ENCODE data around the gene MAP1S.

Gene MAP1S

DNA sequence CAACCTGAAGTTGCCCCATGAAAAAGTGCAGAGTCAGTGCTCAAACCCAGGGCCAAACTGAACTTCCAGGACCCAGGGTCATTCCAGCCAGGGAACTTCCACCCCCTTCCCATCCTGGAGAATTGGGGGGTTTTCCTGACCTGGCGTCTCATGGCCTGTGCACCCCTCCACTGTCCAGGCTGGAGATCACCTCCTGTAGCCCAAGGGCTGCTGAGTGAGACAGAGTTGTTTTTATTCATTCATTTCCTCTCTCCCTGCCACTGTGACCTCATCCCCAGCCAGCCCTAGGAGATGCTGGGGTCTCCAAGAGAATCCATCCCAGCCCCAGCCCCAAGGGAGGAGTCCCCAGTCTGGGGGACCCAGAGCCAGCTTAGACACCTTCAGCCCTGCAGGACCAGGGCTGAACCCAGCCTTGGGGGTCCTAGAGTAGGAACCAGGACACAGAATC lies 36.2 kb downstream of the MAP1S start:
- H3K27ac ChIP-seq (ENCODE audit: low read depth, low read length) = no peak overlapping the region
- no peaks in the 10 kb centered on the region for H3K9me3 ChIP-seq (ENCODE audit: low read length)
- H3K9ac ChIP-seq (ENCODE audit: low read length) = no peak overlapping the region
- no peaks in the 10 kb centered on the region for H3K27me3 ChIP-seq (ENCODE audit: control insufficient read depth in 1 of 2, insufficient read depth in 2 of 2, low read length in 2 of 2)
- H3K4me1 ChIP-seq (ENCODE audit: insufficient read depth, low read length) = peaks cover 7% of the 10 kb centered on the region
- no peak overlapping the region for H3K4me3 ChIP-seq (ENCODE audit: low read depth in 1 of 2, low read length in 2 of 2)
- H3K36me3 ChIP-seq (ENCODE audit: insufficient read depth, low read length) = no peaks in the 10 kb centered on the region

DNA sequence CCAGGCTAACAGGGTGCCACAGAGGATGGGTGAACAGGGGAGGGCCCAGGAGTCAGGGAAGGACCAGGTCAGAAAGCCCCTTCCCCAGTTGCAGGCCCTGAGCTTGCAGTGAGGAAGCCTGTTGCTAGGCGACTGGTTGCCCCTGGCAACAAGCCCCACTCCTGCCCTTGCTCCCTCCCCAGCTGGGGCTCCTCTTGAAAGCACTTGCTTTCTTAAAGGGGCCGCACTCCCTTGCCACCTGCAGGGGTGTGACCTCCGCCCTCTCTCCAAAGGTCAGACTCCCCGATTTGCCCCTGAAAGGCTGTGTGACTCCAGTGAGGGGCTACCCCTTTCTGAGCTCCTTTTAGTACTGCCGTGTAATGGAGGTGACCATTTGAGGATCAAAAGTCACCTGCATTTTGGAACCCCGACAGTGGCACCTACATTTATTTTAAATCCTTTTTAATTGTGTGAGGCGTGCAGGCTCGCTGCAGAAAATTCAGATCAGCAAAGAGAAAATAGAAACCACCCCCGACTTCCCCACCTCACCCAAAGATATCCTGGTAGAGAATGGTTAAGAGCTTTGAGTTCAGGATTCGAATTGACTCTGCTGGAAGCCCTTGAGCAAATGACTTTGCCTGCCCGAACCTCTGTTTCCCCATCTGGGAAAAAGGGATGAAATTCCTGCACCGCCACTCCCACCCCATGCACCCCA lies 36.8 kb downstream of the MAP1S start:
- Histone ChIP-seq H3K27ac (ENCODE audit: low read depth, low read length) (no peak overlapping the region), H3K4me3 (ENCODE audit: low read depth in 1 of 2, low read length in 2 of 2) (no peak overlapping the region), H3K9ac (ENCODE audit: low read length) (no peak overlapping the region), H3K27me3 (ENCODE audit: control insufficient read depth in 1 of 2, insufficient read depth in 2 of 2, low read length in 2 of 2) (no peaks in the 10 kb centered on the region), H3K9me3 (ENCODE audit: low read length) (no peaks in the 10 kb centered on the region), H3K4me1 (ENCODE audit: insufficient read depth, low read length) (peaks cover 7% of the 10 kb centered on the region), H3K36me3 (ENCODE audit: insufficient read depth, low read length) (no peaks in the 10 kb centered on the region)

DNA sequence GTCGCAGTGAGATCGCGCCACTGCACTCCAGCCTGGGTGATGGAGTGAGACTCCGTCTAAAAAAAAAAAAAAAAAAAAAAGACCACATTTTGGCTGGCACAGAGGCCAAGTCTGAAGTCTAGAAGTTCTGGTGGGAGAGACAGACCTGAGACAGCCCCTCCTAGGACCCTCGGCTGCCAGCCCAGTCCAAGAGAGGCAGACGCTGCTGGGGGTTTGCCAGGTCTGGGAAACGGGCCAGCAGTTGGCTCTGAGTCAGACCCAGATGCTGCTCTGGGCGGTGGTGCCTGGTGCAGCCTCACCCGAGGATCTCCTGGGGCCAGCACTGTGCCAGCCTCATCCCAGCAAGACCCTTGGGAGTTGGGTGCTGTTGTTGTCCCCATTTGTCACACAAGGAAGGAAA lies 37.8 kb downstream of the MAP1S start:
- H3K9me3 ChIP-seq (ENCODE audit: low read length) = no peaks in the 10 kb centered on the region
- H3K36me3 ChIP-seq (ENCODE audit: insufficient read depth, low read length) = no peaks in the 10 kb centered on the region
- H3K4me3 ChIP-seq (ENCODE audit: low read depth in 1 of 2, low read length in 2 of 2) = no peak overlapping the region
- peaks cover 7% of the 10 kb centered on the region for H3K4me1 ChIP-seq (ENCODE audit: insufficient read depth, low read length)
- peak overlapping the region; percentile 3 for H3K27ac ChIP-seq (ENCODE audit: low read depth, low read length)
- no peak overlapping the region for H3K9ac ChIP-seq (ENCODE audit: low read length)
- H3K27me3 ChIP-seq (ENCODE audit: control insufficient read depth in 1 of 2, insufficient read depth in 2 of 2, low read length in 2 of 2) = no peaks in the 10 kb centered on the region

DNA sequence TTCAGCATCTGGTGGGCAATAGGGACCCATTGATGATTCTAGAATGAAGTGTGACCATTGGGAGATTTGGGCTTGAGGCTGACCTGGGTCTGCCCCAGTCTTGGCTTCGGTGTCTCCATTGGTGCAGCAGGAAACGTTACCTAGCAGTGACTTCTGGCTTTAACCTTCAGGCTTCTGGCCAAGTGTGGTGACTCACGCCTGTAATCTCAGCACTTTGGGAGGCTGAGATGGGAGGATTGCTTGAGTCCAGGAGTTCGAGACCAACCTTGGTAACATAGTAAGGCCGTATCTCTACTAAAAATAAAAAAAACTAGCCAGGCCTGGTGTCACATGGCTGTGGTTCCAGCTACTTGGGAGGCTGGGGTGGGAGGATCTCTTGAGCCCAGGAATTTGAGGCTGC lies 39.2 kb downstream of the MAP1S start:
- no peaks in the 10 kb centered on the region for H3K27me3 ChIP-seq (ENCODE audit: control insufficient read depth in 1 of 2, insufficient read depth in 2 of 2, low read length in 2 of 2)
- H3K9me3 ChIP-seq (ENCODE audit: low read length) = no peaks in the 10 kb centered on the region
- H3K4me1 ChIP-seq (ENCODE audit: insufficient read depth, low read length) = peaks cover 7% of the 10 kb centered on the region
- no peak overlapping the region for H3K9ac ChIP-seq (ENCODE audit: low read length)
- no peaks in the 10 kb centered on the region for H3K36me3 ChIP-seq (ENCODE audit: insufficient read depth, low read length)
- no peak overlapping the region for H3K27ac ChIP-seq (ENCODE audit: low read depth, low read length)
- H3K4me3 ChIP-seq (ENCODE audit: low read depth in 1 of 2, low read length in 2 of 2) = no peak overlapping the region

DNA sequence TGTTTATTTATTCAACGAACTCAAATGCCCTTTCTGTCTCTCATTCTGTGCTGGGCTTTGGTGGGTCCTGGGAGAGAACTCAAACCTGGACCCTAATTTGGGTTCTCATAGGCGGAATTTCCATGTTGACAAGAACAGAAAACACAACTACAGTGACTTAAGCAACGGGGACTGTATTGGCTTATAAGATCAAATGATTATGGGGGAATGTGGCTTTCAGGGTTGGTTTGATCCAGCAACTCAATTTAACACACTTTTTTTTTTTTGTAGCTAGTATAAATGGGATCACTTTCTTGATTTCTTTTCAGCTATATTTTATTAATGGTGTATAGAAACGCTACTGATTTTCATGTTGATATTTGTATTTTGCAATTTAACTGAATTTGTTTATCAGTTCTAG lies 41.9 kb downstream of the MAP1S start:
- H3K4me1 ChIP-seq (ENCODE audit: insufficient read depth, low read length) = peaks cover 7% of the 10 kb centered on the region
- no peak overlapping the region for H3K4me3 ChIP-seq (ENCODE audit: low read depth in 1 of 2, low read length in 2 of 2)
- no peaks in the 10 kb centered on the region for H3K36me3 ChIP-seq (ENCODE audit: insufficient read depth, low read length)
- H3K27ac ChIP-seq (ENCODE audit: low read depth, low read length) = no peak overlapping the region
- no peaks in the 10 kb centered on the region for H3K27me3 ChIP-seq (ENCODE audit: control insufficient read depth in 1 of 2, insufficient read depth in 2 of 2, low read length in 2 of 2)
- no peaks in the 10 kb centered on the region for H3K9me3 ChIP-seq (ENCODE audit: low read length)
- H3K9ac ChIP-seq (ENCODE audit: low read length) = no peak overlapping the region

DNA sequence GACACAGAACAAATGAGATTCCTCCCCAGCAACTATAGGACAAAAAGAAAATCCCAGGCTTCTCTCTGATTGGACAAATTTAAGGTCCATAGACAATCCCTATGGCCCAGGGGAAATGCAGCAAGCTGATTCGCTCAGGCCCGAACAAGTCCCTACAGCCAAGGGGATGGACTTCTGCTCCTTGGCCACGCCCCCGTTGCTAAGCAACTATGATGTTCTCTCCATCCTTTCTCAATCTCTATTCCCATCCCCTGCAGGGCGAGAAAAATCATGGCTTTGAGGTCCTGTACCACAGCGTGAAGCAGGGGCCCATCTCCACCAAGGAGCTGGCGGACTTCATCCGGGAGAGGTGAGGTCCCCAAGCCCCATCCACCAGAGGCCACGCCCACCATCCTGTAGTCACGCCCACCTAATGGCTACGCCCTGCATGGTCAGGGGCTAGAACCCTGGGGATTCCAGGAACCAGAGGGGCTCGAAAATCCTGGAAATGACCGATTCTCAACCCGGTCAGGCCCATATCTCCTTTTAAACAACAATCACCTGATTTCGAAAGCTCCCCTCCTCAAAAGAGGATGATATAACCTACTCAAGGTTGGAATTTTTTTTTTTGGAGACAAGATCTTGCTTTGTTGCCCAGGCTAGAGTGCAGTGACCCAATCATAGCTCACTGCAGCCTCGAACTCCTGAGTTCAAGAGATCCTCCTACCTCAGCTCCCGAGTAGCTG lies 43.4 kb downstream of the MAP1S start:
- Histone ChIP-seq H3K4me3 (ENCODE audit: low read depth in 1 of 2, low read length in 2 of 2) (no peak overlapping the region), H3K9me3 (ENCODE audit: low read length) (no peaks in the 10 kb centered on the region), H3K4me1 (ENCODE audit: insufficient read depth, low read length) (peaks cover 8% of the 10 kb centered on the region), H3K27ac (ENCODE audit: low read depth, low read length) (no peak overlapping the region), H3K27me3 (ENCODE audit: control insufficient read depth in 1 of 2, insufficient read depth in 2 of 2, low read length in 2 of 2) (no peaks in the 10 kb centered on the region), H3K9ac (ENCODE audit: low read length) (no peak overlapping the region), H3K36me3 (ENCODE audit: insufficient read depth, low read length) (no peaks in the 10 kb centered on the region)

DNA sequence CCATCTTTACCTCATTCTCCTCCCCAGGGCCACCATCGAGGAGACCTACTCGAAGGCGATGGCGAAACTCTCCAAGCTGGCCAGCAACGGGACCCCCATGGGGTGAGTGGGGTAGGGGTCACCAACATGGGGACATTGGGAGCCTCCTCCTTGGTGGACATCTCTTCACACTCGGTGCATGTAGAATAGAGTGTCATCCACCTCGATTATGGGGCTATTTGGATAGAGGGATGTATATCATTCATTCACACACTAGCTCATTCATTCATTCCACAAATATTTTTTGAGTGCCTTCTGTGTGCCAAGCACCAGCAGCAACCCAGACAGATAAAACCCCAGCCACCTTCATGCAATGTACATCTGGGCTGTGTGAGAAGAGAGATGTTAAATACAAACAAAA lies 45.1 kb downstream of the MAP1S start:
- H3K9ac ChIP-seq (ENCODE audit: low read length) = no peak overlapping the region
- H3K27ac ChIP-seq (ENCODE audit: low read depth, low read length) = no peak overlapping the region
- peaks cover 8% of the 10 kb centered on the region for H3K4me1 ChIP-seq (ENCODE audit: insufficient read depth, low read length)
- H3K9me3 ChIP-seq (ENCODE audit: low read length) = no peaks in the 10 kb centered on the region
- no peak overlapping the region for H3K4me3 ChIP-seq (ENCODE audit: low read depth in 1 of 2, low read length in 2 of 2)
- H3K36me3 ChIP-seq (ENCODE audit: insufficient read depth, low read length) = no peaks in the 10 kb centered on the region
- H3K27me3 ChIP-seq (ENCODE audit: control insufficient read depth in 1 of 2, insufficient read depth in 2 of 2, low read length in 2 of 2) = no peaks in the 10 kb centered on the region

DNA sequence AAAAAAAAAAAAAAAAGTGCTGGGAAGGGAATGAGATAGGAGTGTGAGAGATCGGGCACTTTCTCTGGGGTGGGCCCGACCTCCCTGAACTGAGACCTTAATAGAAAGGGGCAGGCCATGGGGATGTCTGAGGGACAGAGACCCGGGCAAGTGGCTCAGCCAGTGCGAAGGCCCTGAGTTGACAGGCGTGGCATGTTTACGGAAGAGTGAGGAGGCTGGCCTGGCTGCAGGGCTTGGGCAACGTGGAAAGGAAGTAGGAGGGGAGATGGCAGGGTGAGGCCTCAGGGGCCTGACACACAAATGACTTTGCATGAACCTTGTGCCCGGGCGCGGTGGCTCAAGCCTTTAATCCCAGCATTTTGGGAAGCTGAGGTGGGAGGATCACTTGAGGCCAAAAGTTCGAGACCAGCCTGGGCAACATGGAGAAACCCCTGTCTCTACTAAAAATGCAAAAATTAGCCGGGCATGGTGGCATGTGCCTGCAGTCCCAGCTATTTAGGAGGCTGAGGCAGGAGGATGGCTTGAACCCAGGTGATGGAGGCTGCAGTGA lies 45.9 kb downstream of the MAP1S start:
- Histone ChIP-seq H3K27ac (ENCODE audit: low read depth, low read length) (no peak overlapping the region), H3K4me3 (ENCODE audit: low read depth in 1 of 2, low read length in 2 of 2) (no peak overlapping the region), H3K9me3 (ENCODE audit: low read length) (no peaks in the 10 kb centered on the region), H3K27me3 (ENCODE audit: control insufficient read depth in 1 of 2, insufficient read depth in 2 of 2, low read length in 2 of 2) (no peaks in the 10 kb centered on the region), H3K9ac (ENCODE audit: low read length) (no peak overlapping the region), H3K4me1 (ENCODE audit: insufficient read depth, low read length) (peaks cover 8% of the 10 kb centered on the region), H3K36me3 (ENCODE audit: insufficient read depth, low read length) (no peaks in the 10 kb centered on the region)

DNA sequence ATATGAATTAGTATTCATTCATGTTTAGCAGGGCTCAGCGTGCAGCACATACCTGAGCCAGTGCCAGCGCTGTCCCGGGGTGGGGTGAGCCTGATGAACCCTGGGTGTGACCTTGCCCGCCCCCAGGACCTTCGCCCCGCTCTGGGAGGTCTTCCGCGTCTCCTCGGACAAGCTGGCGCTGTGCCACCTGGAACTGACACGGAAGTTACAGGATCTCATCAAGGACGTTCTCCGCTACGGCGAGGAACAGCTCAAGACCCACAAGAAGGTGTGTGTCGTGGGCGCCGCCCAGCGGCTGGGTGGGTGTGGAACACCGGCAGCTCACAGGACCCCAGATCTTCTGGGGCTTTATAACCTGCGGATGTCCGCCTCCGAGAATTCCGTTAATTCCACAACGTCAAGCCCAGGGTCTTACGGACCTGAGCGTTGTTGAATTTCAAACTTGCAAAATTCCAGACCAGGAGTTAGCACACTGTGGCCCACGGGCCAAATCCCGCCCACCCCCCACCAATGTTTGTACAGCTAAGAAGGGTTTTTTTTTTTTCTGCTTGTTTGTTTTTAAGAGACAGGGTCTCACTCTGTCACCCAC lies 47.4 kb downstream of the MAP1S start:
- Histone ChIP-seq H3K9me3 (ENCODE audit: low read length) (no peaks in the 10 kb centered on the region), H3K4me1 (ENCODE audit: insufficient read depth, low read length) (peaks cover 8% of the 10 kb centered on the region), H3K27me3 (ENCODE audit: control insufficient read depth in 1 of 2, insufficient read depth in 2 of 2, low read length in 2 of 2) (no peaks in the 10 kb centered on the region), H3K4me3 (ENCODE audit: low read depth in 1 of 2, low read length in 2 of 2) (peak overlapping the region in 1 of 2 donors; percentile 37), H3K27ac (ENCODE audit: low read depth, low read length) (no peak overlapping the region), H3K36me3 (ENCODE audit: insufficient read depth, low read length) (no peaks in the 10 kb centered on the region), H3K9ac (ENCODE audit: low read length) (no peak overlapping the region)

DNA sequence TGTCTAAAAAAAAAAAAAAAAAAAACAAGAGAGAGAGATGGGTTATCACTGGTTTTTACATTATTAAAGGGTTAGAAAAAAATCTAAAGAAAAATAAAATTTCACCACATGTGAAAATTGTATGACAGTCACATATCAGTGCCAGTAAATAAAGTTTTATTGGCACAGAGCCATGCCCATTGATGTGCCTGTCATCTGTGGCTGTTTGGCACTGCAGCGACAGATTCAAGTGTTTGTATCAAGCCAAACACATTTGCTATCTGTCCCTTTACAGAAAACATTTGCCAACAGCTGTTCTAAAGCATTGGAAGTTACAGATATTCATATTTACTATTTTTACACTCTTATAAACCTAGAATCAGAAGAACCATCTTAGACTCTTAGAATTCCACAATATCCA lies 48.3 kb downstream of the MAP1S start:
- Histone ChIP-seq H3K9ac (ENCODE audit: low read length) (no peak overlapping the region), H3K27ac (ENCODE audit: low read depth, low read length) (no peak overlapping the region), H3K4me1 (ENCODE audit: insufficient read depth, low read length) (peaks cover 8% of the 10 kb centered on the region), H3K9me3 (ENCODE audit: low read length) (no peaks in the 10 kb centered on the region), H3K4me3 (ENCODE audit: low read depth in 1 of 2, low read length in 2 of 2) (no peak overlapping the region), H3K36me3 (ENCODE audit: insufficient read depth, low read length) (no peaks in the 10 kb centered on the region), H3K27me3 (ENCODE audit: control insufficient read depth in 1 of 2, insufficient read depth in 2 of 2, low read length in 2 of 2) (no peaks in the 10 kb centered on the region)

DNA sequence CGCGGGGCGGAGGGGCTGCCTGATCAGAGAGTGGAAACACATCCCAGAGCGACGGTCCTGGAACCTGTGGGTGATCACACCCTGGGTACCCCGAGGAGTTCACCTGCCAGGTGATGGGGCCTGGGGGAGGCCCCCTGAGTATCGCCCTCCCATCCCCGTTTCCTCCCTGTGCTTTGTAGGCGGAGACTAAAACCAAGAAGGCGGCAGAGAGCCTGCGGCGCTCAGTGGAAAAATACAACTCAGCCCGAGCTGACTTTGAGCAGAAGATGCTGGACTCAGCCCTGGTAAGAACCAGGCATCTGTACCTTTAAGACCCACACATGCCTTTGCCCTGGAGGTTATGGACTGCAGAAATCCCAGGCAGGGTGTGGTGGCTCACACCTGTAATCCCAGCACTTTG lies 51.3 kb downstream of the MAP1S start:
- no peaks in the 10 kb centered on the region for H3K36me3 ChIP-seq (ENCODE audit: insufficient read depth, low read length)
- peaks cover 0 to 5% of the 10 kb centered on the region in 2 donors for H3K27me3 ChIP-seq (ENCODE audit: control insufficient read depth in 1 of 2, insufficient read depth in 2 of 2, low read length in 2 of 2)
- H3K9ac ChIP-seq (ENCODE audit: low read length) = no peak overlapping the region
- no peak overlapping the region for H3K4me3 ChIP-seq (ENCODE audit: low read depth in 1 of 2, low read length in 2 of 2)
- H3K9me3 ChIP-seq (ENCODE audit: low read length) = no peaks in the 10 kb centered on the region
- H3K4me1 ChIP-seq (ENCODE audit: insufficient read depth, low read length) = peaks cover 8% of the 10 kb centered on the region
- no peak overlapping the region for H3K27ac ChIP-seq (ENCODE audit: low read depth, low read length)
